Daoy (cell line): Measurements from ENCODE around the gene IQGAP3. TPM values are rescaled to one million over a fixed set of nuclear protein-coding genes. Genes with fewer than 3 reads are reported as not detected.
A peak's percentile ranks its signal among the peaks of the same experiment; 100 is the strongest.
"Not testable (repeated sequence)": the region's sequence is repeated elsewhere in the genome, so short reads cannot be mapped to it uniquely, and the experiment has no call there.

Experiments
- DNase-seq: peaks from one replicate; pipeline ENCODE4 v3.0.0-alpha.2; 2015; ENCODE audit warnings: low read depth
- total RNA-seq: library from RNA; depleted of rRNA; stranded (reverse); fragments of >200 nt; shearing (Covaris generic); gene quantifications from 2 replicates; pipeline ENCODE4 v1.2.3, GENCODE V29; 2014

Gene IQGAP3
- total RNA-seq, 1 experiment from 2014 or later: 45.7 TPM

DNA sequence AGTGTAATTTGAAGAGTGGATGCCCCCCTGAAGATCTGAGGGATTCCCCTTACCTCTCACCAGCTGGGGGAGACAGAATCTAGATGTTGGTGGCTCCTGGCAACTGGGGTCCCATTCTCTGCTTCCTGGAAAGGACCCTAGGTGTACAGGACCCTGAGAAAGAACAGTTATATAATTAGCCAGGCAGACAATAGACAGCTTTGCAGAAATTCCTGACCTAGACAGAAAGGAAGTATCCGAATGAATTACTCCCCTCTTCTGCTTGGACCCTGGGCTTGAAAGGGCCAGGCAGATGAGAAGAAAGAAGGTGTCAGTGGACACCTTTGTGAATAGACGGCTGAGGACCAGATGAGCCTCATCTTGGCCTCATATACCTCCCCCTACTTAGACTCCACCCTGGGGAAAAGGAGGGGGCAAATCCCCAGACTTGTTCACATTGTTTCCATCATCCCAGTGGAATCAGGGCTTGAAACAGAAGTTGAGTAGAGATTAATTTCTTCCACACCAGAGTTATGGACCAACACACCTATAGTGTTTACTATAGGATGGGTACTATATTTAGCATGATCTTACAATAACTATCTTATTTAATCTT is 1.8 kb upstream of the IQGAP3 start:
- DNase-seq: no peak

DNA sequence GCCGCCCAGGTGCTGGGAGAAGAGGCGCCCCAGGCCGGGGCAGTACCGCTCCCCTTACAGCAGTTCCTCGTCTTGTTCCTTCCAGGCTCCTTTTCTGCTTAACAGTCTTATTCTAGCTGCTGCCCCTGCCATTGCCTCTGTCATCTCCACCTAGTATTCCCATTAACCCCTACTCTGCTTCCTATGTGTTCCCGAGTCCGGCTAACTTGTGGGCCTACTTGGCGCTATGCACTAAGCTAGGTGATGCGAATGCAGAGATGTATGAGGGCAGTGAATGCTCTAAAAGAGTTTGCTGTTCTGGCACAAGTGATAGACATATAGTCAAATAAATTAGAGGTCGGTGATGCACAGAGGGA is 276 bp upstream of the IQGAP3 start:
- no peak for DNase-seq

- peak; percentile 84 for DNase-seq
Observed at GRCh38 chr1:156571261-156571852, 1.0 kb downstream of the IQGAP3 start.

- no peak for DNase-seq
Observed at GRCh38 chr1:156566436-156566835, 5.9 kb downstream of the IQGAP3 start.

- DNase-seq: no peak
Observed at GRCh38 chr1:156565519-156565918, 6.8 kb downstream of the IQGAP3 start.

GRCh38 chr1:156560585-156561163 is 11.7 kb downstream of the IQGAP3 start:
- DNase-seq: no peak

- DNase-seq: no peak
Observed at GRCh38 chr1:156559797-156560385, 12.5 kb downstream of the IQGAP3 start.

DNA sequence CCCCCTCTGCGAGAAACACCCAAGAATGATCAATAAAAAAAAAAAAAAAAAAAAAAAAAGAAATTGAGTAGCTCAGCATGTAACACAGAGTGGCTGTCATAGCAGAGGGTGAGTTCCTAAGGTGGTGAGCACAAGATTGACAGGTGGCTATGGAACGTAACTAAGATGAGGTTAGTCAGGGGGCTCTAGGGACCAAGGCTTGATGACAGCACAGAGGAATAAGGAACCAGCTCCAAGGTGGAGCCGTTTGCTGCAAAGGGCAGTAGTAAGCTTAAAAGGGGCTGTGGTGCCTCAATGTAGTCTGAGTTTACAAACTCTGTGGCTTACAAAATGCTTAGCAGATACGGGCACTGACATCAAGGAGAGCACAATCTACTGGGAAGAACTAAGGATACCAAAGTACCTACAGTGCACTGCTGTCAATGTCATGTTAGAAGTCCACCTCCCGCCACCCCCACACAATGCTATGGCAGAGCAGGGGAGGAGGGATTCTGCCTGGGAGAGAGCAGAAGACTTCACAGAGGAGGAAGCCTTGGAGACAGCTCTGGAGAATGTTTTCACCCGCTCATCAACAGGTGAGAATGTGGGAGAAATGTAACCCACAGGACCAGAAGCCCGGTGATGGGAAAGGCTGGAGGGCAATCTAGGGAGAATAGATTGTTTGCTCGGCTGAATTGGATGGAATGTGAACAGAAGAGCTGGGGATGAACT is 13.1 kb downstream of the IQGAP3 start:
- no peak for DNase-seq

DNA sequence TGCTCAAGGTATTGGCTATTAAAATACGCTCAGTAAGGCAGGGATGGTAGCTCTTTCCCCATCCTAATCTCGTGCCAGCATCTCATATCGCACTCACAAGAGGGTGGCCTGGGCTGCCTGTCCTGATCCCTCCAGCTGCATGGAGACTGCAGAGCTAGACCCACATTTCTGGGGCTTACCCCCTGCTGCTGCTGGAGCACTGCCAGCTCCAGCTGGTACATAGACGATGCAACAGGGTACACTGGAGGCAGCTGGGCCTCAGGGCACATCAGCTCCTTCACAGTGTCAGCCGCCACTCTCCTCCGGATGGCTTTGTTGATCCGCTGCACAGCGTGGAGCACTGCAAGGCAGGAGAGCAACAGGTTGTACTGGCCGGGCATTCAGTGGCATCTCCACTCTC is 16.0 kb downstream of the IQGAP3 start:
- no peak for DNase-seq

- no peak for DNase-seq
Observed at GRCh38 chr1:156555715-156556114, 16.6 kb downstream of the IQGAP3 start.

DNA sequence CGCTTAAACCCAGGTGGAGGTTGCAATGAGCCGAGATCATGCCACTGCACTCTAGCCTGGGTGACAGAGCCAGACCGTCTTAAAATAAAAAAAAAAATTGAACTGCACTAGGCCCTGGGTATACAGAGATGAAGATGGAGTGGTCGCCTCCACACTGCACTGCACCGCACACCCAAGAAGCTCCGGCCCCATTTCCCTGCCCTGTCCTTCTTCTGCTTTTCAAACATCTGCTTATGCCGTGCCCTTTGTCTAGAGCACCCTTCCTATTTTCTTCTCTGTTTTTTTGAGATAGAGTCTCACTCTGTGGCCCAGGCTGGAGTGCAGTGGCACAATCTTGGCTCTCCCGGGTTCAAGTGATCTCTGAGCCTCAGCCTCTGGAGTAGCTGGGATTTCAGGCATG is 17.4 kb downstream of the IQGAP3 start:
- no peak for DNase-seq

DNA sequence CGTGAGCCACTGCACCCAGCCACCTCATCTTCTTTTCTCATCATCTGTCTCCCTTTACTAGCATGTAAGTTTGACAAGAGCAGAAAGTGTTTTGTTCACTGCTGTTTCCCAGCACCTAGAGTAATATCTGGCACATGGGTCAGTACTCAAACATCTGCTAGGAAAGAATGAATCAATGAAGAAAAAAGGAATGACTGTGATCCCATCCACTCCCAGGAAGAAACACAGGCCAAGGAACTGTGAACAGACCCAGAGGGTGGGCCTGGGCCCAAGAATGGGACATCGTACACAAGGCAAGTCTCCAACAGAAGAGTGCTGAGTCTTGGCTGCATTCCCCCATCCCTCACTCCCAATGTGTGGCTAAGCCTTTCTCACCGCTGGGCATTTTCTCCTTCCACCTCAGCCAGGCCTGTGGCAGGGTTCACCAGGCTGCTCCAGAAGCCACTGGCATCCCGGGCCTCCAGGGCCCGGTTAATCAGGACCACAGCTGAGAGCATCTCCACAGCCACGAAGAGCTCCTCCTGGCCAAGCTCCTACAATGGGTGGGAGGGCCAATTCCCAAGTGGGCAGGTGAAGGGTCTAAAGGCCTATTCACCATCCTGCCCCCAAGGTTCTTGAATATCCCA is 18.4 kb downstream of the IQGAP3 start:
- no peak for DNase-seq

GRCh38 chr1:156552937-156553336 is 19.4 kb downstream of the IQGAP3 start:
- DNase-seq: not testable (repeated sequence)

- no peak for DNase-seq
Observed at GRCh38 chr1:156552518-156552917, 19.8 kb downstream of the IQGAP3 start.

GRCh38 chr1:156551869-156552268 is 20.5 kb downstream of the IQGAP3 start:
- DNase-seq: peak; percentile 20

DNA sequence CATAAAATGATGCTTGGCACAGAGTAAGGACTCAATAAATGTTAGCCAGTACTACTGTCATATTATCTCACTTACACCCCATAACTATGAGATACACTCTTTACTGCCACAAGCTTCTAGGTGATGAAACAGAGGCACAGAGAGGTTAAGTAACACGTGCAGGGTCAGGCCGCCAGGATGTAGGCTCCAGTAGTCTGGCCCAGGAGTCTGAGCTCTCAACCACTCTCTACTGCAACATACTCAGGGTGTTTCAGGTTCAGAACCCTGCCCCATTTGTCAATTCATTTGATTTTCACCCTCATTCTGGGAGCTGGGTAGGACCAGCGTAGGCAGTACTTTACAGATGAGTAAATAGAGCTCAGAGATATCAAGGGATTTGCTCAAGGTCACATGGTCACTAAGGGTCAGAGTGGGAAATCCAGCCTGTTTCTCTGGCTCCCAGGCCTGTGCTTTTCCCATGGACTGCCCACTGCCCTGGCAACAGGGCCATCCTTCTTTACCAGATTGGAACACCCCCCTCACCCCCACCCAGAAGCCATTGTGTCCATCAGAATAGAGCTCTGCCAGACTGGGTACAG is 21.2 kb downstream of the IQGAP3 start:
- no peak for DNase-seq

DNA sequence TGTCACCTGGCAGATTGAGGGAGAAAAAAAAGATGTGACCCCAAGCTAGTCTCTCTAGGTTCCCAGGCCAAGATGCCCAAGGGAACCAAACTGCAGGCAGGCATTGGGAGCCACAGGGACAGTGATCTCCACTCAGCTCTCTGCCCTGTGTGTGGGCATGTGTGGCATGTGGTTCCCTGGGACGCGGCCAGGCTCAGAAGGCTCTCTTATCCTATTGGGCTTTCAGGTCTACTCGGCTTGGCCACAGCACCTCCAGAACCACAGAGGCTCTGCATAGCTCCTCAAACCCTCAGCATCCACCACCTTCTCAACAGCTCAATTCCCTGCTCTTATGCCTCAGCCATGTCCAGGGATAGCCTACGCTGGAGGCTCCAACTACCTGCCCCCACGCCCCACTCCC is 22.0 kb downstream of the IQGAP3 start:
- no peak for DNase-seq

- DNase-seq: no peak
Observed at GRCh38 chr1:156549831-156550230, 22.5 kb downstream of the IQGAP3 start.

DNA sequence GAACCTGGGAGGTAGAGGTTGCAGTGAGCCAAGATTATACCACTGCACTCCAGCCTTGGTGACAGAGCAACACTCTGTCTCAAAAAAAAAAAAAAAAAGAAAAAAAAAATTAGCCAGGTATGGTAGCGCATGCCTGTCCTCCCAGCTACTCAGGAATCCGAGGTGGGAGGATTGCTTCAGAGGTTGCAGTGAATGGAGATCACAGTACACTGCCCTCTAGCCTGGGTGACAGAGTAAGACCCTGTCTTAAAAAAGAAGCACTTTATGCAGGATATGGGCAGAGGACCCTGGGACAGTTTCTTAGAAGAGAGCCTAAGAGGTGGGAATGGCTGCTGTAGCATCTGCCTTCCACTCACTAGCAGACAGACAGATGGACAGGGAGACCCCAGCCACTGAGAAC is 23.0 kb downstream of the IQGAP3 start:
- DNase-seq: no peak

DNA sequence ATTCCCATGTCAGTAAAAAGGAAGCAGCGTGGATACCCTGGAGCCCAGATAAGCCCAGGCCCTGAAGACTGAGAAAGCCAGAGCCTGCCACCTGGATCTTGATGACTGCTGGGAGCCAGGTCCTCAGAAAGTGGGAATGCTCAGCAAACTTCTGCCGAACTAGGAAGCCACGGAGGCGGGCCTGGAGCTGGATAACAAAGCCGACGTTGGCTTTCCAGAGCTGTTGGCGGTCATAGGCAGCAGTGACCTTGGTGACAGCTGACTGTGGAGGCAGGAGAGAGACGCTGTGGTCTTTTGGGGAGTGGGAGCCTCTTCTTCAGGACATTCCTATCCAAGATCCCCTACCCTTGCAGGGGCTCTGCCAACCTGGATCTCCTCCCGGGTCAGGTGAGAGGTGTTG is 24.4 kb downstream of the IQGAP3 start:
- no peak for DNase-seq

DNA sequence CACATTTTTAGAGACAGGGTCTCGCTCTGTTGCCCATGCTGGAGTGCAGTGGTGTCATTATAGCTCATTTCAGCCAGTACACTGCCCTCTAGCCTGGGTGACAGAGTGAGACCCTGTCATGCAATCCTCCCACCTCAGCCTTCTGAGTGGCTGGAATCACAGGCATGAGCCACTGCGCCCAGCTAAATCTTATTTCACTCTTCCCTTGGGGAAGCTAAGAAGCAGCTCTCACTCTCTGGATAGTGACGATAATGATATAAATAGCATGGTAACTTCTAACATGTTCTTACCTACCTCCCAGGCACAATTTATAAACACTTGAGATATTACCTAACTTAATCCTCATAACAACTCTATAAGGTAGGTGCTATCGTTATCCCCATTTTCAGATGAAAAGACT is 24.9 kb downstream of the IQGAP3 start:
- no peak for DNase-seq

GRCh38 chr1:156546267-156546666 is 26.1 kb downstream of the IQGAP3 start:
- no peak for DNase-seq
